GM18498 (cell line): Measurements from ENCODE around the gene SMIM44.
A peak's percentile ranks its signal among the peaks of the same experiment; 100 is the strongest.

Experiments
- ATAC-seq: cut with Tn5 transposase; IDR thresholded peaks from one replicate; pipeline ENCODE4 v1.9.1; 2021; ENCODE audit warnings: mild to moderate bottlenecking, moderate library complexity; ENCODE audit not compliant: unreplicated experiment

Gene SMIM44

GRCh38 chr19:3442487-3443071, 40.7 kb downstream of the SMIM44 start:
- no peak for ATAC-seq

DNA sequence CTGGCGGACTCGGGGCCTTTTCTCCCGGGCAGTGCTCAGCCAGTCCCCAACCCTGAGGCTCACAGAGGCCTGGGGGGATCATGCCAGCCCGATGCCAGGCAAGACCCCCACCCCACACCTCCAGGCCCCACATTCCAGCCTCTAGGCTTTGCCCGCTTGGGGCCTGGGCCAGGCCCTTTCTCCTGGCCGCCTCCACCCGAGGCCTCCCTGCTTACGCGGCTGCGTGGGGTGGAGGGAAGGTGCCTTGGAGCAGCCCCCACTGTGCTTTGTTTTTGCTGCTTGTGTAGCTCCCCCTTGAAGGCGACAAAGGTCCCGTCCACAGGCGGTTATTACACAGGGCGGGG, 41.3 kb downstream of the SMIM44 start:
- ATAC-seq: no peak

DNA sequence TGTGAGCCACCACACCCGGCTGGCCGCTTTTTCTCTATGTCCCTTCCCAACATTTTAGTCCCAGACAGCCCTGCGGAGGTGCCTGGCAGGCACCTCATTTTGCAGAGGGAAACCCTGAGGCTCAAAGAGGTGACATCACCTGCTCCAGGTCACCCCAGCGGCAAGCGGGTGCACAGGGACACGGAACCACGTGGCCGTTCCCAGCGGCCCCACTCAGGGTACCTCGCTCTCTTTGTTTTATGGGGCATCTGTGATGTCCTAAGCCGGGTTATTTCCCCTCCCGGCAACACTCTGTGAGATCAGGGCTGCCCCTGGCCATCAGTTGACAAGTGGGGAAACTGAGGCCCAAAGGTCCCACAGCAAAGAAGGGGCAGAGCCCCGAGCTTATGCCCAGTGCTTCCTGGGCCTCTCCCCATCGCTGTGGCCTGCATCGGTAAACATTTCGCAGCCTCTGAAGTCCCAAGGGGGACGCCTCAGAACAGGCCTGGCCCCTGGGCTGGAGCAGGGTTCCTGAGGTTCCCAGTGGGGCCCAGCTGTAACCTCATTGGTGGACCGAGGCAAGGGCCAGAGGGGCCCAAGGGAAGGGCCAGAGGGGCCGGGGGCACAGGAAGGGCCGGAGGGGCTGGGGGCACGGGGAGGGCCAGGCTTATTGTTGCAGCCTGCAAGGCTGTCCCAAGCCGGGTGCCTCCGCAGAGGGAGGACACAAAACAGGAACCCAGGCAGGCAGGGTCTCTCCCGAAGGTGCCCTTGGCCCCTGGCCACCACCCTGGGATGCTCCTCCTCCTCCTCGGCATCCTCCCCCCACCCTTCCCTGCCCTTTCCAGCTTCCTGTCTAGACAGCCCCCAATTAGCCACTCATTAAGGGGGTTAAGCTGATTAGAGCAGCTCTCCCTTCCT, 41.9 kb downstream of the SMIM44 start:
- ATAC-seq: no peak

DNA sequence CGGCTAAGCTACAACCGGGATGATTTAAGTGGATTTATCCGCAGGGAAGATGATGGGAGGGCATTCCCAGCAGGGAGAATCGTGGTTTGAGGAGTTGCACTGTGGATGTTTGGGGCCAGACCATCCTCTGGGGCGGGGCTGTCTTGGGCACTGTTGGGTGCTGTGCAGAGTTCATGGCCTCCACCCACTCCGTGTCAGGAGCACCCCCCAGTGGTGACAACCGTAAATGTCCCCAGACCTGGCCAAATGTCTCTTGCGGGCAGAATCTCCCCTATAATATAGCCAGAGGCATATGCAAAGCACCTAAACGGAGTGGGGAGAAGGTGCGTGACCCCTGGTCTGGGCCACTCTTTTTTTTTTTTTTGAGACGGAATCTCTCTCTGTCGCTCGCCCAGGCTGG, 43.2 kb downstream of the SMIM44 start:
- no peak for ATAC-seq

GRCh38 chr19:3434630-3435553, 48.3 kb downstream of the SMIM44 start:
- peak; percentile 90 for ATAC-seq

DNA sequence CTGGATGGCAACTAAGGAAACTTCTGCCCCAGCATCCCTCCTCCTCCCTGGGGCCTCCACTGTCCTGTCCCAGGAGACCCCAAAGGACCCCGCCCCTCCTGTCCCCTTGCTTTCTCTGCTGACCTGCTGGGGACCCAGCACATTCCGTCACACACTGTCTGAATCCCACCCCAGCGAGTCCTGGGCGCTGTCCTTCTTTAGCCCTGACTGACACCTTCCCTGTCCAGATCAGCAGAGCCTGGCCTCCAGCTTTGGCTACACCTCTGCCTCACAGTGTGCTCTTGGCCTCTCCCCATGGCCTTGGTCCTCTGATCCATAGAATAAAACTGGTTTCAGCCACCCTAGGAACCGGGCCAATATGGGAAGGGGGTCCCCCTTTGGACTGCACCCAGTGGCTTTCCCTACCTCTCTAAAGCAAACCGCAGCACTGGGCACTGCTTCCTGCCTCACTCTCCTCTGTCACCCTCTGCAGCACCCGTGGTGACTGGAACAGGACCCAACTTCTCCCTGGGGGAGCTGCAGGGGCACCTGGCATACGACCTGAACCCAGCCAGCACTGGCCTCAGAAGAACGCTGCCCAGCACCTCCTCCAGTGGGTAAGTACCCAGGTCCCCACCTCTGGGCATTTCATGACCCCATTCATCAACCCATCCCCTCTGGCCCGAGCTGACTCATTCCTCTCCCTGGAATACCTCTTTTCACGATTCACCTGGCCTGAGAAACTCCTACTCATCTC, 49.3 kb downstream of the SMIM44 start:
- ATAC-seq: no peak

DNA sequence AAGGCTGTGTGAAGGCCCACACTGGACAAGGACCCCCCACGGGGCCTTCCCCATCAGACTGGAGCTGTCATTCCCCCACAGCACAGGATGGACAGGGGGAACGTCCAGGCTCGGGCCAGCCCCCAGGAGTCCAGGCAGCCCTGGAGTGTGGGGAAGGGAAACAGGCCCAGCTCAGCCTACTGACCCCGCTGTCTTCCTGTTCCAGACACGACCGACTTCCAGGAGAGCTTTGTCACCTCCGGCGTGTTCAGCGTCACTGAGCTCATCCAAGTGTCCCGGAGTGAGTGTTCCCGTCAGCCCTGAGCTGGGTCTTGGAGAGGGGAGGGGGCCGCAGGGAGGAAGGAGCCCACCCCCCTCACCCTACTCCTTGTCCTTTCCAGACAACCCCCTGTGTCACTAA, 49.9 kb downstream of the SMIM44 start:
- no peak for ATAC-seq
